B cell (primary cell): ENCODE measurements around the gene PRSS56. TPM values are rescaled to one million over a fixed set of nuclear protein-coding genes. Genes with fewer than 3 reads are reported as not detected.

Source experiments
- ATAC-seq: fragments of 200-7000 bp; cut with Tn5 transposase; one replicate; pipeline ENCODE4 v1.10.0; 2021; ENCODE audit warnings: low read depth, mild to moderate bottlenecking, moderate number of reproducible peaks, moderate library complexity
- CTCF ChIA-PET: fragments of 350-600 bp; sonication (Branson Sonifier 250); formaldehyde crosslinking; loops from one replicate; lab custom pipeline; 2021; ENCODE audit warnings: antibody characterized with exemption, inconsistent platforms; lab: Charles Lee
- POLR2A ChIA-PET: fragments of 350-600 bp; sonication (Branson Sonifier 250); formaldehyde crosslinking; loops from one replicate; lab custom pipeline; 2021; ENCODE audit warnings: antibody characterized with exemption; lab: Charles Lee
- DNase-seq: peaks from one replicate; pipeline ENCODE4 v3.0.0; 2013
- H2AFZ ChIP-seq: 2 replicates; pipeline ENCODE4 v1.6.1; 2012; ENCODE audit warnings: mild to moderate bottlenecking, low read depth, low read length; ENCODE audit not compliant: insufficient read depth, poor library complexity, severe bottlenecking
- H3K27ac ChIP-seq, 2 donors: 1 replicate in 1 of 2; 2 replicates in 1 of 2; pipeline ENCODE4 v1.5.1; 2012 to 2013; ENCODE audit warnings: low read length in 2 of 2, mild to moderate bottlenecking in 2 of 2, moderate library complexity in 1 of 2
- H3K27me3 ChIP-seq, 4 experiments: fragments of 200-600 bp in 1 of 4; sonication (generic) in 1 of 4; replicated peaks in 1 of 4; 1 replicate in 2 of 4; 2 replicates in 2 of 4; pipeline versions ENCODE4 v1.6.1 to v1.7.0; 2013 to 2016; ENCODE audit warnings: low read length in 3 of 4, mild to moderate bottlenecking in 2 of 4, mixed read lengths in 1 of 4, moderate library complexity in 1 of 4; ENCODE audit not compliant: insufficient read depth in 4 of 4, control insufficient read depth in 3 of 4; ENCODE audit errors: control extremely low read depth in 1 of 4
- H3K36me3 ChIP-seq, 2 experiments: replicated peaks in 1 of 2; 1 replicate in 1 of 2; 2 replicates in 1 of 2; pipeline versions ENCODE4 v1.6.1 to v1.7.1; 2013; ENCODE audit warnings: low read length in 1 of 2; ENCODE audit not compliant: insufficient read depth in 2 of 2, control insufficient read depth in 1 of 2; ENCODE audit errors: control extremely low read depth in 1 of 2, extremely low read depth in 1 of 2
- H3K4me1 ChIP-seq, 2 donors: fragments of 200-600 bp in 1 of 2; sonication (generic) in 1 of 2; 1 replicate in 1 of 2; 2 replicates in 1 of 2; pipeline versions ENCODE4 v1.5.1 to v1.6.1; 2013 to 2017; ENCODE audit warnings: low read length in 2 of 2; ENCODE audit not compliant: control insufficient read depth in 2 of 2, insufficient read depth in 2 of 2
- H3K4me2 ChIP-seq: replicated peaks from 2 replicates; pipeline ENCODE3; 2012; ENCODE audit warnings: mild to moderate bottlenecking, low read depth, low read length; ENCODE audit not compliant: poor library complexity, severe bottlenecking
- H3K4me3 ChIP-seq, 5 experiments: fragments of 200-600 bp in 1 of 5; sonication (generic) in 1 of 5; 1 replicate in 3 of 5; 2 replicates in 2 of 5; pipeline versions ENCODE4 v1.5.1 to v1.7.0; 2011 to 2016; ENCODE audit warnings: low read length in 4 of 5, mild to moderate bottlenecking in 4 of 5, low read depth in 2 of 5, control low read depth in 1 of 5, moderate library complexity in 1 of 5; ENCODE audit not compliant: insufficient read depth in 1 of 5; ENCODE audit errors: control extremely low read depth in 1 of 5, extremely low read depth in 1 of 5
- H3K79me2 ChIP-seq: fragments of 200-600 bp; sonication (generic); one replicate; pipeline ENCODE4 v1.6.0; 2016; ENCODE audit warnings: low read length; ENCODE audit not compliant: control insufficient read depth, insufficient read depth
- H3K9ac ChIP-seq: fragments of 200-600 bp; sonication (generic); 2 replicates; pipeline ENCODE4 v1.6.1; 2017; ENCODE audit warnings: mild to moderate bottlenecking, low read length, moderate library complexity
- H3K9me3 ChIP-seq, 3 donors: one replicate each; pipeline versions ENCODE4 v1.6.1 to v1.7.1; 2013; ENCODE audit warnings: low read length in 2 of 3; ENCODE audit not compliant: control insufficient read depth in 2 of 3, insufficient read depth in 1 of 3; ENCODE audit errors: control extremely low read depth in 1 of 3
- H4K20me1 ChIP-seq: 2 replicates; pipeline ENCODE4 v1.6.0; 2012; ENCODE audit warnings: mild to moderate bottlenecking, low read length; ENCODE audit not compliant: insufficient read depth, control insufficient read depth, poor library complexity, severe bottlenecking
- H3K27ac Mint-ChIP-seq: one replicate; pipeline ENCODE4 v1.8.0; 2021; ENCODE audit warnings: mixed read lengths
- H3K27me3 Mint-ChIP-seq: one replicate; pipeline ENCODE4 v1.8.0; 2021; ENCODE audit warnings: mixed read lengths
- H3K4me1 Mint-ChIP-seq: one replicate; pipeline ENCODE4 v1.8.0; 2021; ENCODE audit warnings: mixed read lengths
- H3K4me3 Mint-ChIP-seq: one replicate; pipeline ENCODE4 v1.8.0; 2021; ENCODE audit warnings: mixed read lengths
- H3K9me3 Mint-ChIP-seq: one replicate; pipeline ENCODE4 v1.8.0; 2022; ENCODE audit warnings: mixed read lengths; ENCODE audit not compliant: insufficient read depth
- EZH2 ChIP-seq: IDR thresholded peaks from 2 replicates; pipeline ENCODE4 v1.6.1; 2012; ENCODE audit warnings: borderline replicate concordance, low read depth, mild to moderate bottlenecking, moderate library complexity, low read length; ENCODE audit not compliant: insufficient read depth, poor library complexity, severe bottlenecking
- WGBS: methylation state at CpG from one replicate; pipeline ENCODE4 v1.1.5; 2013; ENCODE audit warnings: missing lambda C conversion rate; ENCODE audit not compliant: insufficient coverage; 5-methylcytosine and 5-hydroxymethylcytosine counted together
- intact Hi-C: fragments of 100-400 bp; cut with micrococcal nuclease; formaldehyde crosslinking; loops from one replicate; pipeline ENCODE4 v1.10.0; 2022
- polyA plus RNA-seq: library from polyadenylated mRNA; depleted of rRNA; stranded (reverse); fragments of >200 nt; gene quantifications from 2 replicates; pipeline ENCODE4 v1.2.3, GENCODE V29; 2012
- total RNA-seq, 2 donors: library from RNA; stranded (reverse); fragments of 120-200 nt in 1 of 2; gene quantifications; 1 replicate in 1 of 2; 2 replicates in 1 of 2; pipeline versions ENCODE4 v1.2.3 to v1.2.4, GENCODE V29; 2013 to 2022
- TF ChIP-seq, protein P1 (sequence below): fragments of 200-600 bp; IDR thresholded peaks from one replicate; pipeline ENCODE4 v1.8.0; 2022; ENCODE audit warnings: antibody characterized with exemption, mild to moderate bottlenecking

The PRSS56 gene
- total and polyA plus RNA-seq, 2 donors (not counting 1 experiment from before 2014, with no cell fraction given): not detected

DNA sequence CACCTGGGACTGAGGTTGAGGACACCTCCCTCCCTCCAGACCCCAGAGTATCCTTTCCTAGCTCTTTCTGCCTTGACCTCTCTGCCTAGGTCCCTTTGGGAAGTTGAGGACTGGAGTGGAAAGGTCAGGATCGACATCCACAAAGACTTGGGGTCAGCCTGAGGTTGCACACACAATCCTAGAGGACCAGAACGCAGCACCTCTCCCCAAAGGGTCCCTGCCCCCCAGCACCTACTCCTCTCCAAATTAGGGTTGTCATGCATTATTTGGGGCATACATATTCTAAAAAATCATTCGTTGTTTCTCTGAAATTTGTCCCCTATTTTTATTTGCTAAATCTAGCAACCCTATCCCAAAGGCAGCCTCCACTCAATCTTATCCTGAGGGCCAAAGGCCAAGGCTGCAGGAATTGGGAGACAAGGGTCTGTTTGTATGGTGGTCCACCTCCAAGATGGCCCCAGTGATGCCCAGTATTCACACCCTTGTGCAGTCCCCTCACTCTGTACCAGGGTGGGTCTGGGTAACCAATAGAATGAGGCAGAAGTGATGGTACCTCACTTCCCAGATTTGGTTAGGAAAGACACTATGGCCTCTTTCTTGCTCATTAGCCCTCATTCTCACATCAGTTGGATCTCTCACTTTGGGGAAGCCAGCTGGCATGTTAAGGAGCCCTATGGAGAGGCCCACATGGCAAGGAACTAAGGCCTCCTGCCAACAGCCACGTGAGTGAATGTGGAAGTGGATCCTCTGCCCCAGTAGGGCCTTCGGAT, 15.8 kb downstream of the PRSS56 start:
- intact Hi-C loops: no loop called here
- Histone ChIP-seq H3K36me3 (no peaks in the 10 kb centered on the region), H3K4me2 (no peak overlapping the region), H3K27ac (no peak overlapping the region), H4K20me1 (no peaks in the 10 kb centered on the region), H3K9me3 (peaks cover 0 to 23% (median 7%) of the 10 kb centered on the region in 3 donors), H3K9ac (no peak overlapping the region), H3K4me3 (no peak overlapping the region), H2AFZ (no peak overlapping the region), H3K79me2 (no peaks in the 10 kb centered on the region), H3K4me1 (peaks cover 0 to 9% of the 10 kb centered on the region in 2 donors), H3K27me3 (peaks cover 0 to 22% (median 8%) of the 10 kb centered on the region in 4 experiments)
- TF ChIP-seq, protein P1, sequence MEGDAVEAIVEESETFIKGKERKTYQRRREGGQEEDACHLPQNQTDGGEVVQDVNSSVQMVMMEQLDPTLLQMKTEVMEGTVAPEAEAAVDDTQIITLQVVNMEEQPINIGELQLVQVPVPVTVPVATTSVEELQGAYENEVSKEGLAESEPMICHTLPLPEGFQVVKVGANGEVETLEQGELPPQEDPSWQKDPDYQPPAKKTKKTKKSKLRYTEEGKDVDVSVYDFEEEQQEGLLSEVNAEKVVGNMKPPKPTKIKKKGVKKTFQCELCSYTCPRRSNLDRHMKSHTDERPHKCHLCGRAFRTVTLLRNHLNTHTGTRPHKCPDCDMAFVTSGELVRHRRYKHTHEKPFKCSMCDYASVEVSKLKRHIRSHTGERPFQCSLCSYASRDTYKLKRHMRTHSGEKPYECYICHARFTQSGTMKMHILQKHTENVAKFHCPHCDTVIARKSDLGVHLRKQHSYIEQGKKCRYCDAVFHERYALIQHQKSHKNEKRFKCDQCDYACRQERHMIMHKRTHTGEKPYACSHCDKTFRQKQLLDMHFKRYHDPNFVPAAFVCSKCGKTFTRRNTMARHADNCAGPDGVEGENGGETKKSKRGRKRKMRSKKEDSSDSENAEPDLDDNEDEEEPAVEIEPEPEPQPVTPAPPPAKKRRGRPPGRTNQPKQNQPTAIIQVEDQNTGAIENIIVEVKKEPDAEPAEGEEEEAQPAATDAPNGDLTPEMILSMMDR: no peak
- TF ChIP-seq EZH2: no peak
- H3K27me3 Mint-ChIP-seq: peaks cover 27% of the 10 kb centered on the region
- WGBS: 97% methylated on average over 3 of the region's 5 CpGs
- peaks cover 10% of the 10 kb centered on the region for H3K4me1 Mint-ChIP-seq
- ChIA-PET POLR2A (no interaction called here), CTCF (no interaction called here)
- H3K27ac Mint-ChIP-seq: no peak overlapping the region
- DNase-seq (no peak), ATAC-seq (no peak)
- no peak overlapping the region for H3K4me3 Mint-ChIP-seq
- H3K9me3 Mint-ChIP-seq: peaks cover 5% of the 10 kb centered on the region

DNA sequence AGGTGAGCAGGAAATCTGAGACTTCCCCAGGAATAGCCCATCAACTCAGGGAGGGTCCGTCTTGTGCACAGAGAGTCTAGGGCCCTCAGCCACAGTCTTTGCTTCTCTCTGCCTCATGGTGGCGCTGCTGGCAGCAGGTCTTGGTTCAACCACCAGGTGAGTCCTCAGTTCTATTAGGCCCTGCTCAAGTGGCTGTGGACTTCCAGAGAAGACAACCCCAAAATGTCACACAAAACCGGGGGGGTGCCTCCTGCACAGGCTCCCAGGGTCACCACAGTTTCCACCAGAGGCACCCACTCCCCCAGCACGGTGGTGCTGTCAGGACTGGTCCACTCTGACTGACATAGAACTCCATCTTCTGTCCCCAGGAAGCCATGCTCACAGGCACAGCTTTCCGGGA, 16.9 kb downstream of the PRSS56 start:
- ATAC-seq (no peak), DNase-seq (no peak)
- H3K36me3 ChIP-seq: no peaks in the 10 kb centered on the region
- no peak overlapping the region for H3K27ac ChIP-seq
- peaks cover 0 to 23% (median 7%) of the 10 kb centered on the region in 3 donors for H3K9me3 ChIP-seq
- no peak overlapping the region for H3K4me2 ChIP-seq
- ChIA-PET POLR2A (no interaction called here), CTCF (no interaction called here)
- H3K79me2 ChIP-seq: no peaks in the 10 kb centered on the region
- H3K4me1 ChIP-seq: peaks cover 0 to 9% of the 10 kb centered on the region in 2 donors
- intact Hi-C loops: no loop called here
- Mint-ChIP-seq H3K27me3 (peaks cover 27% of the 10 kb centered on the region), H3K4me3 (no peak overlapping the region), H3K27ac (no peak overlapping the region), H3K9me3 (peaks cover 5% of the 10 kb centered on the region), H3K4me1 (peaks cover 12% of the 10 kb centered on the region)
- TF ChIP-seq EZH2: no peak
- TF ChIP-seq, protein P1: no peak
- H3K27me3 ChIP-seq: peaks cover 0 to 22% (median 8%) of the 10 kb centered on the region in 4 experiments
- no peak overlapping the region for H3K4me3 ChIP-seq
- H3K9ac ChIP-seq: no peak overlapping the region
- 67% methylated on average over 4 of the region's 5 CpGs for WGBS
- no peak overlapping the region for H2AFZ ChIP-seq
- no peaks in the 10 kb centered on the region for H4K20me1 ChIP-seq
